ENCODE data around the gene TRIM37. TPM values are rescaled to one million over a fixed set of nuclear protein-coding genes. Genes with fewer than 3 reads are reported as not detected.

TRIM37 gene
- total and polyA plus RNA-seq, 7 experiments from 2014 or later = 6.7 to 25.2 (median 18.3) TPM

DNA sequence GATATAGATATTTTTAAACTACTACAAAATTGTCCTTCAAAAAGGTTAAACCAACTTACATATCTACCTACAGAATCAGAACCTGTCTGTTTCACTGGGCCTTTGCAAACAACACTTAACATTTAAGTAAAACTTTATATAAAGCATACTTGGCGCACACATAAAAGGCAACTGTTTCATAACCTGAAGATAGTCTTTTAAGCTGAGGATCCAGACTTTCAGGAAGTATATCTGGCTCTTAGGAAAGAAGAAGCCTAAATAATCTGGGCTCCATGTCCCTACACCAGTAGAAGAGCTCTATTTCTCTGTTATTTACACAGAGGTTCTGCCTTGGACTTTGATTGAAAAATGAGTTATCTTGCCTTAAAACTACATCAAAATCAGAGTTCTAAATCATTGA lies 75.9 kb downstream of the TRIM37 start:
- H3K36me3 Mint-ChIP-seq = peaks cover under 1 to 17% (median 10%) of the 10 kb centered on the region in 5 donors

DNA sequence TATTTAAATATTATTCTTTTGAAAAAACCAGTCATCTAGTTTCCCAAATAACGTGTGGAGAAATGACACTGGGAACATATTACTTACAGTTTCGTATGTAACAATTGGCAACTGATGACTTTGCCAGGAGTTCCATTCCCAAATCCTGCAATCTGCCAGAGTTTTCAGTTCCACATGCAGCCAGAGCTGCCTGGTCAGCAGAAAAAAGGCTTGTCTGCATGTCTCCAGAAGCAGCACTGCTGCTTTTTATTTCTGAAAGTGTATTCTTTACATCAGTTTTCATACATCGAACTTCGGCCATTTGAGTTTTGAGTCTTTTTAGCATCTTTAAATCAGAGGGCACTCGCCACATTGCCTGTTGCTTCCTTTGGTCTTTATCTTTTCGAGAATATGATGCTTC lies 78.4 kb downstream of the TRIM37 start:
- no peaks in the 10 kb centered on the region for H3K4me1 ChIP-seq (ENCODE audit: control insufficient read depth in 2 of 2, insufficient read depth in 2 of 2, low read length in 2 of 2)
- peaks cover 0 to 20% (median 11%) of the 10 kb centered on the region in 5 donors for H3K36me3 Mint-ChIP-seq
- no peaks in the 10 kb centered on the region for H3K27me3 Mint-ChIP-seq
- peaks cover 0 to 18% (median 0%) of the 10 kb centered on the region in 3 experiments for H3K36me3 ChIP-seq (ENCODE audit: control insufficient read depth in 2 of 3, insufficient read depth in 3 of 3, low read length in 3 of 3)
- H3K27ac Mint-ChIP-seq = peak overlapping the region in 2 of 9 donors; percentile 19 to 42
- no peak overlapping the region for H3K4me3 Mint-ChIP-seq
- CTCF ChIA-PET = no interaction called here
- no peak overlapping the region for H3K27ac ChIP-seq (ENCODE audit: low read depth, low read length)
- POLR2A ChIA-PET = no interaction called here
- H3K4me1 Mint-ChIP-seq = peaks cover 0 to 6% (median 5%) of the 10 kb centered on the region in 7 donors
- no peak overlapping the region for H3K4me3 ChIP-seq (ENCODE audit: low read length)
- intact Hi-C loops (cut with micrococcal nuclease) = no loop called here
- H3K27me3 ChIP-seq (ENCODE audit: control insufficient read depth in 2 of 2, insufficient read depth in 2 of 2, low read length in 2 of 2) = no peaks in the 10 kb centered on the region
- H3K9me3 ChIP-seq (ENCODE audit: control insufficient read depth in 2 of 3, low read length in 3 of 3) = no peaks in the 10 kb centered on the region
- ATAC-seq = no peak
- H3K9me3 Mint-ChIP-seq = no peaks in the 10 kb centered on the region
- no peak for DNase-seq

More for the DNA sequence above, 75.9 kb downstream of the TRIM37 start:
- H3K4me3 ChIP-seq (ENCODE audit: low read length) = no peak overlapping the region
- no peaks in the 10 kb centered on the region for H3K4me1 ChIP-seq (ENCODE audit: control insufficient read depth in 2 of 2, insufficient read depth in 2 of 2, low read length in 2 of 2)
- no peaks in the 10 kb centered on the region for H3K9me3 ChIP-seq (ENCODE audit: control insufficient read depth in 2 of 3, low read length in 3 of 3)
- ATAC-seq (no peak), DNase-seq (no peak)
- peaks cover 0 to 18% (median 0%) of the 10 kb centered on the region in 3 experiments for H3K36me3 ChIP-seq (ENCODE audit: control insufficient read depth in 2 of 3, insufficient read depth in 3 of 3, low read length in 3 of 3)
- Mint-ChIP-seq H3K4me3 (no peak overlapping the region), H3K9me3 (no peaks in the 10 kb centered on the region), H3K4me1 (peaks cover 0 to 6% (median 5%) of the 10 kb centered on the region in 7 donors), H3K27ac (no peak overlapping the region), H3K27me3 (no peaks in the 10 kb centered on the region)
- ChIA-PET POLR2A (no interaction called here), CTCF (interaction anchor here (0.6 kb wide), 2 partner anchors 298 to 626 kb away, joined by 3 to 4 read pairs; no protein-coding TSS in a partner anchor)
- intact Hi-C loops (cut with micrococcal nuclease) = no loop called here
- no peaks in the 10 kb centered on the region for H3K27me3 ChIP-seq (ENCODE audit: control insufficient read depth in 2 of 2, insufficient read depth in 2 of 2, low read length in 2 of 2)
- no peak overlapping the region for H3K27ac ChIP-seq (ENCODE audit: low read depth, low read length)

DNA sequence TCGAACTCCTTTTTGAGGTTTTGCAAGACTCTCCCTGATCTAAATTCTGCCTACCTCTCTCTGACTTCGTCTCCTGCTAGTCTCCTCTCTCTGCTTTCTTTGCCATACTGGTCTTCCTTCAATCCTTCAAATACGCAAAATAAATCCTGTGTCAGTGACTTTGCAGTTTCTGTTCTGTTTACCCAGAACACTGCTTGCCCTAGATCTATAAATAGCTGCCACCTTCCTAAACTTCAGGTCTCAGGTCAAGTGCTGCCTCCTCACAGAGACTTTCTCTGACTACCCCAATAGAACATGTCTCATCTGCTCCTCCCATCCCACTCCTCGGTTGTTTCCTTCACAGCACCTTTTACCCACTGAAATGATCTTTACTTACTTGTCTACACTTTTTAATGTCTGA lies 78.9 kb downstream of the TRIM37 start:
- Histone ChIP-seq H3K36me3 (ENCODE audit: control insufficient read depth in 2 of 3, insufficient read depth in 3 of 3, low read length in 3 of 3) (peaks cover 0 to 18% (median 0%) of the 10 kb centered on the region in 3 experiments), H3K27ac (ENCODE audit: low read depth, low read length) (no peak overlapping the region), H3K27me3 (ENCODE audit: control insufficient read depth in 2 of 2, insufficient read depth in 2 of 2, low read length in 2 of 2) (no peaks in the 10 kb centered on the region), H3K4me1 (ENCODE audit: control insufficient read depth in 2 of 2, insufficient read depth in 2 of 2, low read length in 2 of 2) (no peaks in the 10 kb centered on the region), H3K9me3 (ENCODE audit: control insufficient read depth in 2 of 3, low read length in 3 of 3) (no peaks in the 10 kb centered on the region), H3K4me3 (ENCODE audit: low read length) (no peak overlapping the region)
- no peaks in the 10 kb centered on the region for H3K27me3 Mint-ChIP-seq
- no peaks in the 10 kb centered on the region for H3K9me3 Mint-ChIP-seq
- ATAC-seq (no peak), DNase-seq (no peak)
- intact Hi-C loops (cut with micrococcal nuclease) = no loop called here
- peaks cover 0 to 20% (median 11%) of the 10 kb centered on the region in 5 donors for H3K36me3 Mint-ChIP-seq
- peak overlapping the region in 6 of 9 donors; percentile 0 to 61 (median 34) for H3K27ac Mint-ChIP-seq
- POLR2A ChIA-PET = interaction anchor here (0.6 kb wide), 1 partner anchor 75 kb away, joined by 4 read pairs; no protein-coding TSS in a partner anchor
- H3K4me1 Mint-ChIP-seq = peaks cover 0 to 6% (median 5%) of the 10 kb centered on the region in 7 donors
- CTCF ChIA-PET = no interaction called here
- no peak overlapping the region for H3K4me3 Mint-ChIP-seq

DNA sequence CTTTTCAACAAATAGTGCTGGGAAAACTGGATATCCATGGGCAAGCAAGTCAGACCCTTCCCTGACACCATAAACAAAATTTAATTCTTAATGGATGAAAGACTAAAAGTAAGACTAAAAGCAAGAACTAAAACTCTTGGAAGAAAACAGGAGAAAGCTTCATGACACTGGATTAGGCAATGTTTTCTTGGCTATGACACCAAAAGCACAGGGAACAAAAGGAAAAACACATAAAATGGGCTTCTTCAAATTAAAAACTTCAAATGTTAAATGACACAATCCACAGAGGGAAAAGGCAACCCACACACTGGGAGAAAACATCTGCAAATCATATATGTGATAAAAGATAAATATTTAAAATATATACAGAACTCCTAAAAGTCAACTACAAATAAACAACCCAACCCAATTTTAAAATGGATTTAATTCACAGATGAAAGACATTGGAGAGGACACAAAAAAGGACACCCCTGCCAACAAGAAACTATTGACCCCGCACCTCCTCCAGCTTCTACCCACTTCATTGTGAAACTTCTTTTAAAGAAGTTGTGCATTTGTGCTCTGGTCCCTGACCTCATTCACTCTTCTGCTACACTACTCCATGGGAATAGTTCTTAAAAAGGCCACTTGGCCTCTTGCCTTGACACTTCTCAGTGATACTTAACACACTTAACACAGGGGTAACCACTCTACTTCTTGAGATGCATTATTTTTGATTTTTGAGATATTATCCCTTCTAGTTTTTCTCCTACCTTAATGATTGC lies 80.3 kb downstream of the TRIM37 start:
- H3K9me3 Mint-ChIP-seq = peaks cover 0 to 2% (median 0%) of the 10 kb centered on the region in 11 donors
- H3K4me3 Mint-ChIP-seq = no peak overlapping the region
- peaks cover 0 to 23% (median 13%) of the 10 kb centered on the region in 5 donors for H3K36me3 Mint-ChIP-seq
- DNase-seq (no peak), ATAC-seq (no peak)
- no peaks in the 10 kb centered on the region for H3K27me3 Mint-ChIP-seq
- intact Hi-C loops (cut with micrococcal nuclease) = no loop called here
- H3K9me3 ChIP-seq (ENCODE audit: control insufficient read depth in 2 of 3, low read length in 3 of 3) = no peaks in the 10 kb centered on the region
- no peaks in the 10 kb centered on the region for H3K4me1 ChIP-seq (ENCODE audit: control insufficient read depth in 2 of 2, insufficient read depth in 2 of 2, low read length in 2 of 2)
- no peaks in the 10 kb centered on the region for H3K27me3 ChIP-seq (ENCODE audit: control insufficient read depth in 2 of 2, insufficient read depth in 2 of 2, low read length in 2 of 2)
- ChIA-PET POLR2A (interaction anchor here (0.6 kb wide), 1 partner anchor 9 kb away, joined by 3 read pairs; no protein-coding TSS in a partner anchor), CTCF (no interaction called here)
- H3K27ac Mint-ChIP-seq = peak overlapping the region in 4 of 9 donors; percentile 11 to 74 (median 36)
- H3K4me1 Mint-ChIP-seq = peaks cover 0 to 6% (median 5%) of the 10 kb centered on the region in 7 donors
- peaks cover 0 to 11% (median under 1%) of the 10 kb centered on the region in 3 experiments for H3K36me3 ChIP-seq (ENCODE audit: control insufficient read depth in 2 of 3, insufficient read depth in 3 of 3, low read length in 3 of 3)
- no peak overlapping the region for H3K4me3 ChIP-seq (ENCODE audit: low read length)
- H3K27ac ChIP-seq (ENCODE audit: low read depth, low read length) = no peak overlapping the region

DNA sequence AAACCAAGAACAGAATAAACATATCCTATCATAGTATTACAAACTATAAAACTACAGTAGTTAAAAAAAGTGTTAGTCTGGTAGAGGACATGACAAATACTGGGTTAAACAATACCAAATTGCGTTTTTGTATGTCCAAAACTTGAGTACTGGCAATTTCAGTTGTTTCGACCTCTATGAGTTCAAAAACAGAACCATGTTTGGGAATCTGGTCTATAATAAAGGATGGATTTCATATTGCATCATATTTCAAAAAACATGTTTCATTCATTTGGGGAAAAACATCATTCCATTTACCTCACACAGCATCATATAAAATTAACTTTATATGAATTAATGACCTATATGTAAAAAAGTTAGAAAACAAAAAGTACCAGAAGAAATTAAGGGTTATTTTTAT lies 81.8 kb downstream of the TRIM37 start:
- Mint-ChIP-seq H3K36me3 (peaks cover 0 to 26% (median 22%) of the 10 kb centered on the region in 5 donors), H3K27me3 (no peaks in the 10 kb centered on the region), H3K27ac (no peak overlapping the region), H3K9me3 (peaks cover 0 to 5% (median 0%) of the 10 kb centered on the region in 11 donors), H3K4me3 (no peak overlapping the region), H3K4me1 (peaks cover 0 to 6% (median 5%) of the 10 kb centered on the region in 7 donors)
- DNase-seq (no peak), ATAC-seq (no peak)
- H3K27me3 ChIP-seq (ENCODE audit: control insufficient read depth in 2 of 2, insufficient read depth in 2 of 2, low read length in 2 of 2) = no peaks in the 10 kb centered on the region
- ChIA-PET POLR2A (no interaction called here), CTCF (no interaction called here)
- intact Hi-C loops (cut with micrococcal nuclease) = no loop called here
- no peaks in the 10 kb centered on the region for H3K9me3 ChIP-seq (ENCODE audit: control insufficient read depth in 2 of 3, low read length in 3 of 3)
- no peak overlapping the region for H3K27ac ChIP-seq (ENCODE audit: low read depth, low read length)
- H3K36me3 ChIP-seq (ENCODE audit: control insufficient read depth in 2 of 3, insufficient read depth in 3 of 3, low read length in 3 of 3) = peaks cover 0 to 9% (median 4%) of the 10 kb centered on the region in 3 experiments
- H3K4me3 ChIP-seq (ENCODE audit: low read length) = no peak overlapping the region
- no peaks in the 10 kb centered on the region for H3K4me1 ChIP-seq (ENCODE audit: control insufficient read depth in 2 of 2, insufficient read depth in 2 of 2, low read length in 2 of 2)

DNA sequence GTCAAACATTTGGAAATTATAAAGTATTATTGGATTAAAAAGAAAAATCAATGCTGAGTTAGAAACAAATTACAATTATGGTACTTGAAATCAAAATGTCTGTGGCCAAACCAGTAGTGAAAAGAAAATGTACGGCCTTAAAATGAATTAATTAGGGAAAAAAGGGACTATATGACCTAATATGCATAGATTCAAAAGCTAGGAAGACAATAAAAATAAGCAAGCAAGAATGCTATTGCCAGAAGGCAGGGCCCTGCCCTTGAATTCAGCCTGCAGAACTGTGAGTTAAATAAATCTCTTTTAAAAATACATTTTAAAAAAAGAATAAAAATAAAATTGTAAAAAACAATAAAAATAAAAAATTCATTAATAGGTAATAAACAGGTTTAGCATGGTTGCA lies 88.7 kb downstream of the TRIM37 start:
- H3K27me3 Mint-ChIP-seq = no peaks in the 10 kb centered on the region
- H3K27ac Mint-ChIP-seq = no peak overlapping the region
- intact Hi-C loops (cut with micrococcal nuclease) = no loop called here
- ChIA-PET CTCF (interaction anchor here (1.1 kb wide), 1 partner anchor 8 kb away, joined by 3 read pairs; no protein-coding TSS in a partner anchor), POLR2A (interaction anchor here (0.6 kb wide), 1 partner anchor 106 kb away, joined by 7 read pairs; no protein-coding TSS in a partner anchor)
- no peaks in the 10 kb centered on the region for H3K9me3 ChIP-seq (ENCODE audit: control insufficient read depth in 2 of 3, low read length in 3 of 3)
- H3K4me3 Mint-ChIP-seq = no peak overlapping the region
- no peak for DNase-seq
- no peak overlapping the region for H3K4me3 ChIP-seq (ENCODE audit: low read length)
- no peak overlapping the region for H3K27ac ChIP-seq (ENCODE audit: low read depth, low read length)
- H3K9me3 Mint-ChIP-seq = peaks cover 0 to 5% (median 0%) of the 10 kb centered on the region in 11 donors
- H3K36me3 ChIP-seq (ENCODE audit: control insufficient read depth in 2 of 3, insufficient read depth in 3 of 3, low read length in 3 of 3) = peaks cover 0 to 20% (median 4%) of the 10 kb centered on the region in 3 experiments
- peaks cover 0 to 44% (median 25%) of the 10 kb centered on the region in 5 donors for H3K36me3 Mint-ChIP-seq
- H3K27me3 ChIP-seq (ENCODE audit: control insufficient read depth in 2 of 2, insufficient read depth in 2 of 2, low read length in 2 of 2) = no peaks in the 10 kb centered on the region
- H3K4me1 Mint-ChIP-seq = peaks cover 0 to 3% (median 0%) of the 10 kb centered on the region in 7 donors
- no peaks in the 10 kb centered on the region for H3K4me1 ChIP-seq (ENCODE audit: control insufficient read depth in 2 of 2, insufficient read depth in 2 of 2, low read length in 2 of 2)
- ATAC-seq = no peak

Measured in naive thymus-derived CD4-positive, alpha-beta T cell (primary cell).